ENCODE measurements around the gene PCDH9. TPM values are rescaled to one million over a fixed set of nuclear protein-coding genes. Genes with fewer than 3 reads are reported as not detected.
"Not testable (repeated sequence)": the region's sequence is repeated elsewhere in the genome, so short reads cannot be mapped to it uniquely, and the experiment has no call there.

The PCDH9 gene
- polyA plus RNA-seq, 3 donors: 13.4 to 16.0 (median 15.1) TPM

DNA sequence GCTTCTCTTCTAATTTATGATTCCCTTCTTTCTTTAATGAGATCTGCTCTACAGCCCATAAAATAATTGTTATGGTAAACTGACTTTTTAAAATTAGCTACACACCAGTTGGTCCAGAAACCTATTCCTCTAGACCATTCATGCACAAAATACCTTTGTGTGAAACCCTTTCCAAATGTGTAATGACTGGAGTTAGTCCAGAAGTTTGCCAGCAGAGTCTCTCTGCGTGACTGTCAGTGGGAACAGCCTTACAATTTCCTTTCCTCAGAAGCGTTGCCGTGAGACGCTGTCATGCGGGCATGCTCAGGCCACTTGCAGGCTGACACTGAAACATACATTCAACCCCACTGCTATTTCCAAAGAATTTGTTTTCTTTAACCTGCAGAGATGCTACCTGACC, 965.2 kb downstream of the PCDH9 start:
- DNase-seq (ENCODE audit: low read depth in 3 of 3, low spot score in 2 of 3): peak; percentile 37 to 56 (median 38)

DNA sequence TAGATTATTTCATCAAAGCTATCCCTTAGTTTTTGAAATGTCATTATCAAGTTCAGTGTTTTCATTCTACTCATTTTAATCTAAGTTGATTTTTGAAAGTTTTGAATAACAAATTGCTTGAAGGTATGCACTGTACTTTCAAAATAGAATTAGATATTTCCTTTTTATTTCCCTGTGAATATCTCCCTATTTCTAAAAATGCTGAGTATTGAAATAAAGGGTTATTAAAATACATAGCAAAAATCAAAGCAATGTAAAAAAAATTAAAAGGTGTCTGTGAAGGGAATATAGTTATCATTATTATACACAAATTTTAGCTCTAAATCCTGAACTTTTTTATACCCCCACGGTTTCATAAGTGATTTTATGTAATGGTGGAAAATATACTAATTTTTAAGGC, 967.8 kb downstream of the PCDH9 start:
- DNase-seq (ENCODE audit: low read depth in 3 of 3, low spot score in 2 of 3): no peak

DNA sequence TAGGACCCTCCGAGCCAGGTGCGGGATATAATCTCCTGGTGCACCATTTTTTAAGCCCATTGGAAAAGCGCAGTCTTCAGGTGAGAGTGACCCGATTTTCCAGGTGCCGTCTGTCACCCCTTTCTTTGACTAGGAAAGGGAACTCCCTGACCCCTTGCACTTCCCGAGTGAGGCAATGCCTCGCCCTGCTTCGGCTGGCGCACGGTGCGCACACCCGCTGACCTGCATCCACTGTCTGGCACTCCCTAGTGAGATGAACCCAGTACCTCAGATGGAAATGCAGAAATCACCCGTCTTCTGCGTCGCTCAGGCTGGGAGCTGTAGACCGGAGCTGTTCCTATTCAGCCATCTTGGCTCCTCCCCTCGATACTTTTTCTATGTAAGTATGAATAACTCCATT, 970.7 kb downstream of the PCDH9 start:
- not testable (repeated sequence) for DNase-seq (ENCODE audit: low read depth in 3 of 3, low spot score in 2 of 3)
